Tibial nerve (tissue), 4 donors: ENCODE data around the gene PYCR2. TPM values are rescaled to one million over a fixed set of nuclear protein-coding genes. Genes with fewer than 3 reads are reported as not detected.
"Not testable (repeated sequence)": the region's sequence is repeated elsewhere in the genome, so short reads cannot be mapped to it uniquely, and the experiment has no call there.

Experiments
- DNase-seq, 2 donors: peaks; one replicate each; pipeline ENCODE4 v3.0.0-alpha.2; 2019; ENCODE audit warnings: low spot score in 2 of 2
- H3K27ac ChIP-seq, 4 donors: fragments of 200-600 bp; sonication (generic) in 3 of 4; one replicate each; pipeline ENCODE4 v1.5.1; 2017 to 2019; ENCODE audit warnings: mild to moderate bottlenecking in 1 of 4
- H3K27me3 ChIP-seq, 2 donors: fragments of 200-600 bp; sonication (generic) in 1 of 2; one replicate each; pipeline versions ENCODE4 v1.5.1 to v1.6.0; 2017 to 2019
- H3K36me3 ChIP-seq, 3 donors: fragments of 200-600 bp; sonication (generic); one replicate each; pipeline ENCODE4 v1.5.1; 2018 to 2019
- H3K4me1 ChIP-seq, 4 donors: fragments of 200-600 bp; sonication (generic) in 3 of 4; one replicate each; pipeline ENCODE4 v1.5.1; 2017 to 2019
- H3K4me3 ChIP-seq, 4 donors: fragments of 200-600 bp; sonication (generic) in 3 of 4; one replicate each; pipeline ENCODE4 v1.5.1; 2017 to 2019; ENCODE audit warnings: mild to moderate bottlenecking in 1 of 4, moderate library complexity in 1 of 4
- H3K9me3 ChIP-seq, 4 donors: fragments of 200-600 bp; sonication (generic) in 3 of 4; one replicate each; pipeline ENCODE4 v1.5.1; 2017 to 2019
- CTCF ChIP-seq, 5 experiments: fragments of 200-600 bp in 3 of 5; fragments of 450-650 bp in 2 of 5; sonication (generic) in 3 of 5; IDR thresholded peaks; one replicate each; pipeline ENCODE4 v1.5.1; 2016 to 2019; ENCODE audit warnings: antibody characterized with exemption in 5 of 5, mild to moderate bottlenecking in 3 of 5, moderate library complexity in 2 of 5
- EP300 ChIP-seq, 2 donors: sonication (generic); formaldehyde crosslinking; IDR thresholded peaks; one replicate each; pipeline ENCODE4 v1.6.1; 2017; ENCODE audit warnings: antibody characterized with exemption in 2 of 2, mild to moderate bottlenecking in 1 of 2
- POLR2A ChIP-seq, 2 donors: fragments of 450-650 bp; IDR thresholded peaks; one replicate each; pipeline ENCODE4 v1.6.1; 2017; ENCODE audit warnings: antibody characterized with exemption in 2 of 2, mild to moderate bottlenecking in 2 of 2, moderate library complexity in 2 of 2
- WGBS, 2 donors: methylation state at CpG; one replicate each; pipeline ENCODE4 v1.1.5; 2018; 5-methylcytosine and 5-hydroxymethylcytosine counted together
- total RNA-seq, 4 donors: library from RNA; depleted of rRNA; stranded (reverse); fragments of >200 nt; gene quantifications; one replicate each; pipeline ENCODE4 v1.1.0, GENCODE V29; 2016

Gene PYCR2
- total RNA-seq, 4 donors from 2014 or later: 54.2 to 80.8 (median 59.0) TPM

- Histone ChIP-seq H3K36me3 (no peaks in the 10 kb centered on the region), H3K9me3 (no peaks in the 10 kb centered on the region), H3K27me3 (peaks cover 0 to 13% of the 10 kb centered on the region in 2 donors), H3K27ac (no peak overlapping the region), H3K4me1 (peaks cover 0 to 10% (median 0%) of the 10 kb centered on the region in 4 donors), H3K4me3 (no peak overlapping the region)
- TF ChIP-seq EP300 (IDR thresholded peaks at IDR 0.05): no peak
- no peak for TF ChIP-seq CTCF (IDR thresholded peaks at IDR 0.05)
- TF ChIP-seq POLR2A (IDR thresholded peaks at IDR 0.05): no peak
- no peak for DNase-seq
- 59 to 60% methylated on average over 7 of the region's 7 CpGs for WGBS, 2 donors
Observed at GRCh38 chr1:225942574-225942973, 18.5 kb upstream of the PYCR2 start.

DNA sequence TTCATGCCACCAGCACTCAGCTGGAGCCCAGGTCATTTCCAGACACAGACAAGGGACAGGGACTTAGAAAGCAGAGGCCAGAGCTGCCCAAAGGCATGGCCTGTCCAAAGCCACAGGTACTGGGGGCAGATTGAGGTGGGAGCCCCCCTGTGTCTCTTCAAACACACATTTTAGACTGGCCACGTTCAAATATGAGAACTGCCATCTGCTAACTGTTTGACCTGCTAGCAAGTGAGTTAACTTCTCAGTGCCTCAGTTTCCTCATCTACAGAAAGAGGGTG is 17.8 kb upstream of the PYCR2 start:
- no peaks in the 10 kb centered on the region for H3K9me3 ChIP-seq

GRCh38 chr1:225941187-225941941 is 17.3 kb upstream of the PYCR2 start, which contains the start of gene LEFTY2:
LEFTY2 (minus strand) TSS chr1:225941220; CDS start chr1:225941140, 80 bp downstream.
- DNase-seq: no peak

More for the DNA sequence above, 17.8 kb upstream of the PYCR2 start:
- TF ChIP-seq POLR2A (IDR thresholded peaks at IDR 0.05) (no peak), EP300 (IDR thresholded peaks at IDR 0.05) (no peak), CTCF (IDR thresholded peaks at IDR 0.05) (no peak)
- 44 to 83% methylated on average over 1 of the region's 1 CpG for WGBS, 2 donors
- no peak for DNase-seq
- peaks cover 0 to 13% of the 10 kb centered on the region in 2 donors for H3K27me3 ChIP-seq
- H3K4me3 ChIP-seq: no peak overlapping the region
- H3K36me3 ChIP-seq: no peaks in the 10 kb centered on the region
- H3K27ac ChIP-seq: no peak overlapping the region
- H3K4me1 ChIP-seq: peaks cover 0 to 10% (median 0%) of the 10 kb centered on the region in 4 donors

DNA sequence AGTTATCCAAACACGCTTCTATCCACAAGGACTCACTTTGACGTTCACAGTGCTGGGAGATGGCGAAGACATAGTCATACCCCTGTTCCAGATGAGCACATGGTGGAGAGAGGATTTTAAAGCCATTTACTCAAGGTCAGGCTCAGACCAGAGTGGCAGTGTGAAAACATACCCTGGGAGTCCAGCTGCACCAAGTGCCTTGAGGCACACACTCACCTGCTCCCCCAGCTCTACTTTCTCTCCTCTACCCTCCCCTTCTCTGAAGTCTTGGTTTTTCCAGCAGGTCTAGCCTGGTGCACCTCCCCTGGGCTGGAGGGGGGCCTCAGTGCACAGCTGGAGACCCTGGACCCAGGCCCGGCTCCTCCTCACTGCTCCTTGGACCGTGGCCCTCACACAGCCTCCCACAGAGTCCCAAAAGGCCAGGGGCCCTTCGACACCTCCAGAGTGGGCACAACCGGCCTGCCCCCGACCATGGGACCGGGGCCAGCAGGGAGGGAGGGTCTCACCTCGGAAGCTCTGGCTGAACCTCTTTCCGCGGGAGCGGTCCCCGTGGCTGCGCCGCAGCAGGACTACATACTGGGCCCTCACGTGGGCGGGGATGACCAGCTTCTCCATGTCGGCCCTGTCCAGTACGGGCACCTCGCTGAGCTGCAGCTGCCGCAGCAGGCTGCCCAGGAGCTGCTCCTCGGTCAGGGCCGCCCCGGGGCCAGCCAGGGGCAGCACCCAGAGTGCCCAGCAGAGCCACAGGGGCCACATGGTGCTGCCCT is 16.5 kb upstream of the PYCR2 start:
- no peaks in the 10 kb centered on the region for H3K36me3 ChIP-seq
- no peaks in the 10 kb centered on the region for H3K9me3 ChIP-seq
- H3K27ac ChIP-seq: no peak overlapping the region
- DNase-seq: no peak
- H3K4me1 ChIP-seq: peaks cover 0 to 10% (median 0%) of the 10 kb centered on the region in 4 donors
- H3K4me3 ChIP-seq: no peak overlapping the region
- TF ChIP-seq EP300 (IDR thresholded peaks at IDR 0.05) (no peak), POLR2A (IDR thresholded peaks at IDR 0.05) (no peak), CTCF (IDR thresholded peaks at IDR 0.05) (no peak)
- peaks cover 0 to 13% of the 10 kb centered on the region in 2 donors for H3K27me3 ChIP-seq
- 65 to 71% methylated on average over 6 to 21 of the region's 25 CpGs for WGBS, 2 donors

More at GRCh38 chr1:225941187-225941941, 17.3 kb upstream of the PYCR2 start, which contains the start of gene LEFTY2:
- no peak within 1 kb of the TSS for H3K4me3 ChIP-seq
- WGBS, 2 donors: 54 to 62% methylated on average over 5 to 6 of the region's 6 CpGs
- no peaks in the 10 kb centered on the region for H3K36me3 ChIP-seq
- peaks cover 0 to 13% of the 10 kb centered on the region in 2 donors for H3K27me3 ChIP-seq
- TF ChIP-seq POLR2A (IDR thresholded peaks at IDR 0.05) (no peak), CTCF (IDR thresholded peaks at IDR 0.05) (no peak), EP300 (IDR thresholded peaks at IDR 0.05) (no peak)
- peaks cover 0 to 10% (median 0%) of the 10 kb centered on the region in 4 donors for H3K4me1 ChIP-seq
- H3K27ac ChIP-seq: no peak within 1 kb of the TSS
- H3K9me3 ChIP-seq: no peaks in the 10 kb centered on the region

DNA sequence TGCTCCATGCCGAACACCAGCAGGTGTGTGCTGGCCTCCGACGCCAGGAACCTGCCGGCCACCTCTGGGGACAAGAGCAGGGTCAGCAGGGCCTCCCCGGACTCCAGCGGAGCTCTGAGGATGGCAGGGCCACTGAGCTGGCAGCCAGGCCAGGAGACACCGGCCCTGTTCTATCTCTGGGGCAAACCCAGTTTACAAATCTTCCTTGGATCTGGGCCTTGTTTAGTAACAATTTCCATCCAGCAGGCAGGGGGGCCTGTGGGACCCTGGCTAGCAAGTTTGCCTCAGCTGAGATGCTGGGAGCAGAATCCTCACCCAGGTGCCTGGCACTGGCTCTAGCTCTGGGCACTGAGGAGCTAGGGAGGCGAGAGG is 15.9 kb upstream of the PYCR2 start:
- H3K4me1 ChIP-seq: peaks cover 0 to 10% (median 0%) of the 10 kb centered on the region in 4 donors
- WGBS, 2 donors: 66 to 100% methylated on average over 1 to 8 of the region's 8 CpGs
- peaks cover 0 to 13% of the 10 kb centered on the region in 2 donors for H3K27me3 ChIP-seq
- not testable (repeated sequence) for H3K4me3 ChIP-seq, H3K36me3 ChIP-seq, H3K9me3 ChIP-seq, H3K27ac ChIP-seq, DNase-seq

DNA sequence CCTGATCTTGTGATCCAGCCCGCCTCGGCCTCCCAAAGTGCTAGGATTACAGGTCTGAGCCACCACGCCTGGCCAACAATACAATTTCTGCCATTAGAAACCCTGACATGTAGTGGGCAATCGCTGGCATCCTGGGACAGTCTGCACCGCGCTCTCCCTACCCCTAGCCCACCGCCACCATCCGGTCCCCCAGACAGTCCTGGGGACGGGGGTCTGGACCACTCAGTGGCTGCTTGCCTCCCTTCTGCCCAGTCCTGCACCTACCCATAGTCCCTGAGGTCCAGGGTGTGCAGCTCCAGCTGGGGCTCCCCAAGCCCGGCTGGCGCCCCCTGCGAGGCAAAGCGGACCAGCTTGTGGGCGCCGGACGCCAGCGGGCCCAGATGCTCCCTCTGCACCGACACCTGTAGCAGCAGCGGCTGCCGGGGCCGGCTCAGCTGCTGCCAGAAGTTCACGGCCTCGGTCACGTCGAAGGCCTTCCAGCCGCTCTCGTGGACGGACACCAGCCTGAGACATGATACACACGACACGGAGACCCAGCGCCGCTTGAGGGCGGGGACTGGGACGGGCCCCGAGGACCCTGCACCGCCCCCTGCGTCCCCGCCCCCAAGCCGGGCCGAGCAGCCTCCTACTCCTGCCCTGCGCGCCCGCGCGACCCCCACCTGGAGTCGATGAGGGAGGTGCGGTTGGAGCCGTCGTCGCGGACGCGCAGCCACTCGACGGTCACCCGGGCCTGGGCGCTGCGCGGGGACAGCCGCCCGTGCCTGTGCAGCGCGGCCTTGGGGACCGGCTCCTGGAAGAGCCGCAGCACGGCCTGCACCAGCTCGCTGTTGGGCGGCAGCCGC is 15.3 kb upstream of the PYCR2 start:
- not testable (repeated sequence) for H3K4me3 ChIP-seq, H3K36me3 ChIP-seq, DNase-seq, H3K9me3 ChIP-seq, H3K27ac ChIP-seq
- Histone ChIP-seq H3K27me3 (peaks cover 0 to 13% of the 10 kb centered on the region in 2 donors), H3K4me1 (peaks cover 0 to 10% (median 0%) of the 10 kb centered on the region in 4 donors)
- 34 to 71% methylated on average over 14 to 58 of the region's 69 CpGs for WGBS, 2 donors
